ENCODE results near the gene LIN7A.
A peak's percentile ranks its signal among the peaks of the same experiment; 100 is the strongest.
"Not testable (repeated sequence)": the region's sequence is repeated elsewhere in the genome, so short reads cannot be mapped to it uniquely, and the experiment has no call there.

LIN7A gene

DNA sequence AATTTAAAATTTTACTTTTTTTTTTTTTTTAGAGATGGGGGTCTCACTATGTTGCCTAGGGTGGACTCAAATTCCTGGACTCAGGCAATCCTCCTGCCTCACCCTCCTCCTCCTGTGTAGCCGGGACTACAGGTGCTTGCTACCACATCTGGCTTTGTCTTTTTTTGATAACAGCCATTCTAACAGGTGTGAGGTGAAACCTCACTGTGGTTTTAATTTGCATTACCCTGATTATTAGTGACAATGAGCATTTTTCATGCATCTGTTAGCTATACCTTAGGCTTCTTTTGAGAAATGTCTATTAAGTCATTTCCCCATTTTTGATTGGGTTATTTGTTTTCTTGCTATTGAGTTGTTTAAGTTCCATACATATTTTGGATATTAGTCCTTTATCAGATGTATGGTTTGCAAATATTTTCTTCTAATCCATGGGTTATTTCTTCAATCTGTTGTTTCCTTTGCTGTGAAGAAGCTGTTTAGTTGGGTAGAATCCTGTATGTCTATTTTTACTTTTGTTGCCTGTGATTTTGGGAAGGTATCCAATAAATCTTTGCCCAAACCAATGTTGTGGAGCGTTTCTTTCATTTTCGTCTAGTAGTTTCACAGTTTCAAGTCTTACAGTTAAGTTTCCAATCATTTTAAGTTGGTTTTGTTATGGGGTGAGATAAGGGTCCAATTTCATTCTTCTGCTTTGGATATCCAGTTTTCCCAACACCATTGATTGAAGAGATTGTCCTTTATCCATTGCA is 134.9 kb downstream of the LIN7A start:
- H3K9me3 ChIP-seq (ENCODE audit: insufficient read depth, low read depth, low read length) = no peaks in the 10 kb centered on the region
- no peaks in the 10 kb centered on the region for H3K27me3 ChIP-seq (ENCODE audit: insufficient read depth, low read length)
- no peaks in the 10 kb centered on the region for H3K36me3 ChIP-seq (ENCODE audit: insufficient read depth, low read depth, low read length)
- no peak overlapping the region for H3K9ac ChIP-seq (ENCODE audit: low read depth, low read length)
- no peaks in the 10 kb centered on the region for H3K4me1 ChIP-seq (ENCODE audit: insufficient read depth, low read length)
- no peak overlapping the region for H3K27ac ChIP-seq (ENCODE audit: low read length)
- no peak overlapping the region for H3K4me3 ChIP-seq (ENCODE audit: low read length)

GRCh38 chr12:80798281-80798680 is 139.5 kb downstream of the LIN7A start:
- Histone ChIP-seq H3K9ac (ENCODE audit: low read depth, low read length) (no peak overlapping the region), H3K9me3 (ENCODE audit: insufficient read depth, low read depth, low read length) (no peaks in the 10 kb centered on the region), H3K36me3 (ENCODE audit: insufficient read depth, low read depth, low read length) (0 out of 2 replicates have a peak, but pooled peaks cover 5% of the 10 kb centered on the region), H3K4me1 (ENCODE audit: insufficient read depth, low read length) (peaks cover 8% of the 10 kb centered on the region; the same call in 1 of the 2 replicates), H3K27ac (ENCODE audit: low read length) (no peak overlapping the region), H3K4me3 (ENCODE audit: low read length) (no peak overlapping the region), H3K27me3 (ENCODE audit: insufficient read depth, low read length) (no peaks in the 10 kb centered on the region)

GRCh38 chr12:80794551-80794950 is 143.2 kb downstream of the LIN7A start:
- H3K36me3 ChIP-seq (ENCODE audit: insufficient read depth, low read depth, low read length) = 0 out of 2 replicates have a peak, but pooled peaks cover 5% of the 10 kb centered on the region
- peaks cover 8% of the 10 kb centered on the region; the same call in 1 of the 2 replicates for H3K4me1 ChIP-seq (ENCODE audit: insufficient read depth, low read length)
- no peak overlapping the region for H3K9ac ChIP-seq (ENCODE audit: low read depth, low read length)
- no peak overlapping the region for H3K27ac ChIP-seq (ENCODE audit: low read length)
- no peak overlapping the region for H3K4me3 ChIP-seq (ENCODE audit: low read length)
- no peaks in the 10 kb centered on the region for H3K27me3 ChIP-seq (ENCODE audit: insufficient read depth, low read length)
- H3K9me3 ChIP-seq (ENCODE audit: insufficient read depth, low read depth, low read length) = no peaks in the 10 kb centered on the region

DNA sequence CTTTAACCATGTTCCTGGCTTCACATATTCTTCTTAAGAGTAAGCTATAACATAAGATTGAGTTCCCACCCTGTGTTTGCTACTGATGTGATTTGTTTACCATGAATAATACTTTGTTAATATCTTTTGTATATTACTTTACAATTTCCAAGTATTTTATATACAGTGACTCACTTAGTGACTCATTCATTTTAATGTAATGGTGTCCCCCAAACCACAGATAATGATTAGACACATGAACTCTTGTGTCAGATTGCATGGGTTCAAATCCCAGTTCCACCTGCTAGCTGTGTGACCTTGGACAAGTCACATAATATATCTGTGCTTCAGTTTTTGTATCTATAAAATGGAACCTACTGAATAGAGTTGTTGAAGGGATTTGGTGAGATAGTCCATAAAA is 144.9 kb downstream of the LIN7A start:
- no peaks in the 10 kb centered on the region for H3K27me3 ChIP-seq (ENCODE audit: insufficient read depth, low read length)
- H3K4me3 ChIP-seq (ENCODE audit: low read length) = no peak overlapping the region
- no peak overlapping the region for H3K27ac ChIP-seq (ENCODE audit: low read length)
- H3K9me3 ChIP-seq (ENCODE audit: insufficient read depth, low read depth, low read length) = no peaks in the 10 kb centered on the region
- H3K4me1 ChIP-seq (ENCODE audit: insufficient read depth, low read length) = peaks cover 8% of the 10 kb centered on the region; the same call in 1 of the 2 replicates
- H3K36me3 ChIP-seq (ENCODE audit: insufficient read depth, low read depth, low read length) = 0 out of 2 replicates have a peak, but pooled peaks cover 5% of the 10 kb centered on the region
- no peak overlapping the region for H3K9ac ChIP-seq (ENCODE audit: low read depth, low read length)

GRCh38 chr12:80791863-80792262 is 145.9 kb downstream of the LIN7A start:
- H3K9ac ChIP-seq (ENCODE audit: low read depth, low read length) = no peak overlapping the region

DNA sequence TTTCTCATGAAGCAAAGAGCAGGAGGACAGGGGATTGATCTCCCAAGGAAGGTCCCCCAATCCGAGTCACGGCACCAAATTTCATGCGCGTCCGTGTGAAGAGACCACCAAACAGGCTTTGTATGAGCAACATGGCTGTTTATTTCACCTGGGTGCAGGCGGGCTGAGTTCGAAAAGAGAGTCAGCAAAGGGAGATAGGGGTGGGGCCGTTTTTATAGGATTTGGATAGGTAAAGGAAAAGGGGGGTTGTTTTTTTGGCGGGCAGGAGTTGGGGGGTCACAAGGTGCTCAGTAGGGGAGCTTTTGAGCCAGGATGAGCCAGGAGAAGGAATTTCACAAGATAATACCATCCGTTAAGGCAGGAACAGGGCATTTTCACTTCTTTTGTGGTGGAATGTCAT is 149.3 kb downstream of the LIN7A start:
- not testable (repeated sequence) for H3K4me3 ChIP-seq (ENCODE audit: low read length); H3K27ac ChIP-seq (ENCODE audit: low read length)

More at GRCh38 chr12:80791863-80792262, 145.9 kb downstream of the LIN7A start:
- Histone ChIP-seq H3K4me1 (ENCODE audit: insufficient read depth, low read length) (peaks cover 8% of the 10 kb centered on the region; the same call in 1 of the 2 replicates), H3K27me3 (ENCODE audit: insufficient read depth, low read length) (no peaks in the 10 kb centered on the region), H3K27ac (ENCODE audit: low read length) (no peak overlapping the region), H3K4me3 (ENCODE audit: low read length) (no peak overlapping the region), H3K9me3 (ENCODE audit: insufficient read depth, low read depth, low read length) (no peaks in the 10 kb centered on the region), H3K36me3 (ENCODE audit: insufficient read depth, low read depth, low read length) (no peaks in the 10 kb centered on the region)

GRCh38 chr12:80782963-80783470 is 154.7 kb downstream of the LIN7A start:
- H3K9me3 ChIP-seq (ENCODE audit: insufficient read depth, low read depth, low read length); H3K27me3 ChIP-seq (ENCODE audit: insufficient read depth, low read length); H3K36me3 ChIP-seq (ENCODE audit: insufficient read depth, low read depth, low read length); H3K27ac ChIP-seq (ENCODE audit: low read length): not testable (repeated sequence)
- Histone ChIP-seq H3K4me1 (ENCODE audit: insufficient read depth, low read length) (peaks cover 22% of the 10 kb centered on the region; the same call in 1 of the 2 replicates), H3K9ac (ENCODE audit: low read depth, low read length) (peak overlapping the region; percentile 12; the same call in 1 of the 2 replicates), H3K4me3 (ENCODE audit: low read length) (0 out of 2 replicates have a peak overlapping the region, but pooled peaks have one; percentile 2)

More for the DNA sequence above, 149.3 kb downstream of the LIN7A start:
- H3K4me1 ChIP-seq (ENCODE audit: insufficient read depth, low read length); H3K9ac ChIP-seq (ENCODE audit: low read depth, low read length); H3K9me3 ChIP-seq (ENCODE audit: insufficient read depth, low read depth, low read length); H3K36me3 ChIP-seq (ENCODE audit: insufficient read depth, low read depth, low read length); H3K27me3 ChIP-seq (ENCODE audit: insufficient read depth, low read length): not testable (repeated sequence)

- H3K9ac ChIP-seq (ENCODE audit: low read depth, low read length) = peak overlapping the region; percentile 28; the same call in 1 of the 2 replicates
- no peaks in the 10 kb centered on the region for H3K36me3 ChIP-seq (ENCODE audit: insufficient read depth, low read depth, low read length)
- peaks cover 4% of the 10 kb centered on the region; the same call in 1 of the 2 replicates for H3K9me3 ChIP-seq (ENCODE audit: insufficient read depth, low read depth, low read length)
- peak overlapping the region; percentile 1 for H3K27ac ChIP-seq (ENCODE audit: low read length)
- no peaks in the 10 kb centered on the region for H3K27me3 ChIP-seq (ENCODE audit: insufficient read depth, low read length)
- H3K4me3 ChIP-seq (ENCODE audit: low read length) = peak overlapping the region; percentile 39; the same call in 1 of the 2 replicates
- H3K4me1 ChIP-seq (ENCODE audit: insufficient read depth, low read length) = peaks cover 22% of the 10 kb centered on the region; the same call in 1 of the 2 replicates
Measured at GRCh38 chr12:80781313-80781712, 156.4 kb downstream of the LIN7A start.

- Histone ChIP-seq H3K4me1 (ENCODE audit: insufficient read depth, low read length) (peaks cover 22% of the 10 kb centered on the region; the same call in 1 of the 2 replicates), H3K36me3 (ENCODE audit: insufficient read depth, low read depth, low read length) (no peaks in the 10 kb centered on the region), H3K9ac (ENCODE audit: low read depth, low read length) (peak overlapping the region; percentile 28; the same call in 1 of the 2 replicates), H3K27ac (ENCODE audit: low read length) (peak overlapping the region; percentile 1), H3K27me3 (ENCODE audit: insufficient read depth, low read length) (no peaks in the 10 kb centered on the region), H3K4me3 (ENCODE audit: low read length) (no peak overlapping the region), H3K9me3 (ENCODE audit: insufficient read depth, low read depth, low read length) (peaks cover 4% of the 10 kb centered on the region; the same call in 1 of the 2 replicates)
Measured at GRCh38 chr12:80780746-80781145, 157.0 kb downstream of the LIN7A start.

DNA sequence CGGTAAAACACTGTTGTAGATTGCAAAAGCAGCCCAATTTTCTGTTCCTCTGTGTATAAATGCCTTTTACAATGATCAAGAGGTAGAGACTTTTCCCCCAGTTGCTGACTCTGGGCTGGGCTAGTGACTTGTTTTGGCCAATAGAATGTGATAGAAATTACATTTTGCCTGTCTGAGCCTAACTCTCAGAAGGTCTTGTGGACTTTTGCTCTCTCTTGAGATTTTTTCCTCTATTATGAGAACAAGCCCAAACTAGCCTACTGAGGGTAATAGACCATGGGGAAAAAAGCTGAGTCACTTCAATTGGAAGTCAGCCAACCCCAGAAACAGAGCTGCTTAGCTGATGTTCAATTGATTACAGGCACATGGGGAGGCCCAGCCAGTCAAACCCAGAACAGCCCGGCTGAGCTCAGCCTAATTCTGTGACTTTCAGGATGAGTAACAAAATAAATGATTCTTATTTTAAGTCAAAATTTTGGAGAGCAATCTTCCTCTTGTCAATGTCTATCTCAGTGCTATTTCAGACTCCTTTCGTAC is 159.7 kb downstream of the LIN7A start:
- Histone ChIP-seq H3K36me3 (ENCODE audit: insufficient read depth, low read depth, low read length) (no peaks in the 10 kb centered on the region), H3K27me3 (ENCODE audit: insufficient read depth, low read length) (no peaks in the 10 kb centered on the region), H3K9me3 (ENCODE audit: insufficient read depth, low read depth, low read length) (peaks cover 4% of the 10 kb centered on the region; the same call in 1 of the 2 replicates), H3K4me1 (ENCODE audit: insufficient read depth, low read length) (peaks cover 22% of the 10 kb centered on the region; the same call in 1 of the 2 replicates), H3K9ac (ENCODE audit: low read depth, low read length) (no peak overlapping the region), H3K4me3 (ENCODE audit: low read length) (no peak overlapping the region), H3K27ac (ENCODE audit: low read length) (no peak overlapping the region)

- H3K4me3 ChIP-seq (ENCODE audit: low read length) = no peak overlapping the region
- no peaks in the 10 kb centered on the region for H3K27me3 ChIP-seq (ENCODE audit: insufficient read depth, low read length)
- H3K27ac ChIP-seq (ENCODE audit: low read length) = no peak overlapping the region
- H3K4me1 ChIP-seq (ENCODE audit: insufficient read depth, low read length) = peaks cover 22% of the 10 kb centered on the region; the same call in 1 of the 2 replicates
- no peak overlapping the region for H3K9ac ChIP-seq (ENCODE audit: low read depth, low read length)
- H3K9me3 ChIP-seq (ENCODE audit: insufficient read depth, low read depth, low read length) = peaks cover 4% of the 10 kb centered on the region; the same call in 1 of the 2 replicates
- H3K36me3 ChIP-seq (ENCODE audit: insufficient read depth, low read depth, low read length) = no peaks in the 10 kb centered on the region
Measured at GRCh38 chr12:80777587-80777986, 160.1 kb downstream of the LIN7A start.
